GM12874 (cell line): ENCODE results near the gene MITF.

Source experiments
- CTCF ChIP-seq: IDR thresholded peaks from 2 replicates; pipeline ENCODE4 v1.5.1; 2011; ENCODE audit warnings: low read depth, mild to moderate bottlenecking, control low read depth, low read length, moderate library complexity; ENCODE audit not compliant: insufficient read depth

Gene MITF

GRCh38 chr3:69967156-69967555, 227.9 kb downstream of the MITF start:
- no peak for TF ChIP-seq CTCF

GRCh38 chr3:69970827-69971226, 231.6 kb downstream of the MITF start:
- TF ChIP-seq CTCF, result no peak

GRCh38 chr3:69972672-69973071, 233.4 kb downstream of the MITF start:
- no peak for TF ChIP-seq CTCF

- TF ChIP-seq CTCF, result no peak
Observed at GRCh38 chr3:69976021-69976420, 236.8 kb downstream of the MITF start.

DNA sequence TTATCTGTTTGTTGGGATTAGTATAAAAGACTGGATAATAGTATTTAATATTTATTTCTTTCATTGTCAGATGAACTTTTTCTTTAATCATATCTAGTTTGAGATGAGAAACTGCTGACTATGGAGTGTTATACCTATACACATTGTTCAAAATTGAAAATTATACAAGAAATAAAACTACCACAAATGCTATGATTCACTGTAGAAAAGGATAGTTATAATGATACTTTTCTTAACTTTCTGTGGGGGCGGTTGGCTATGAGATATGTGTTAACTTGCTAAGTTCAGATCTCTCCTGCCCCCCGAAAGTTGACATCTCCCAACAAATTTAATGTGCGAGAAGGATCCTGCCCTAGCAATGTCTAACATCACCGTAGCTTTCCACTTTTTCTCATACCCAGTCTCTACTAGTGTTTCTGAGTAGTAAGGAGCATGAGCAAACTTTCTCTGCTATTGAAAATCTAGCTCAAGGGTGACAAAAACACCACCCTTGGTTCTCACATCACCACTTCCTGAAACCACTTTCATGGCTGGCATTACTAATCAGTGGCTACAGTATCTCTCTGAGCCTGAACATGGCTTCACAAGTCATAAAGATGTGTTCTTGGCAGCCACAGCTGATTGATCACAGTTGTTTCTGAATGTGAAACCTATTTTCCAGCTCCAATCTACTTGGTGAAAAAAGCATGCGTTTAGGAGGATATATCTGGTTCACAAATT, 244.4 kb downstream of the MITF start:
- TF ChIP-seq CTCF, result no peak

GRCh38 chr3:69985266-69985665, 246.0 kb downstream of the MITF start:
- TF ChIP-seq CTCF, result no peak

DNA sequence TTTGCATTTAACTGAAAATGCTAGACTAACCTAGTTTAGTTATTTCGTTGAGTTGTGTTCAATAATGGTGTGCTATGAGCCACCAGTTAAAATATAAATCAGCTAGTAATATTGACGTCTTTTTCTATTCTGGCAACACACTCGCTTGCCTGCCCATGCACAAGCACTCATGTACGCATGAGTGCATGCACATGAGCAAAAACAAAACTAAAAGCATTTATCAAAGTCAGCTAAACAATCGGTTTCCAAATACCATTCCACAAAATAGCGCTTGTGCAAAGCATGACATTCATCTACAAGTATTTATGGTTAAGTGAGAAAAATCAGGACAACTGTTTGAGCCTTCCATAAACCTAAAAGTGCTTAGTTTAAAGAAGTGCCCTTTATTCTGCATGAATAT, 247.2 kb downstream of the MITF start:
- no peak for TF ChIP-seq CTCF
